IPS-20b (cell line): ENCODE results near the gene ADAT3.

Experiments used
- H3K27ac ChIP-seq: one replicate; pipeline ENCODE4 v1.5.1; 2013; ENCODE audit warnings: low read length
- H3K27me3 ChIP-seq: 2 replicates; pipeline ENCODE4 v1.6.1; 2013; ENCODE audit warnings: mild to moderate bottlenecking, low read length, inconsistent platforms; ENCODE audit not compliant: insufficient read depth
- H3K36me3 ChIP-seq: 2 replicates; pipeline ENCODE4 v1.6.1; 2013; ENCODE audit warnings: low read depth, mild to moderate bottlenecking, inconsistent platforms, low read length, moderate library complexity; ENCODE audit not compliant: insufficient read depth
- H3K4me1 ChIP-seq: 2 replicates; pipeline ENCODE4 v1.6.1; 2013; ENCODE audit warnings: mild to moderate bottlenecking, control low read depth, inconsistent platforms, low read length, moderate library complexity; ENCODE audit not compliant: insufficient read depth
- H3K4me3 ChIP-seq: 2 replicates; pipeline ENCODE4 v1.5.1; 2013; ENCODE audit warnings: mild to moderate bottlenecking, low read length, inconsistent platforms
- H3K9ac ChIP-seq: 2 replicates; pipeline ENCODE4 v1.6.1; 2013; ENCODE audit warnings: low read depth, mild to moderate bottlenecking, inconsistent platforms, low read length, moderate library complexity
- H3K9me3 ChIP-seq: 2 replicates; pipeline ENCODE4 v1.6.1; 2013; ENCODE audit warnings: mild to moderate bottlenecking, low read depth, low read length, inconsistent platforms; ENCODE audit not compliant: insufficient read depth

Gene ADAT3

GRCh38 chr19:1888385-1888784, 16.8 kb upstream of the ADAT3 start:
- no peak overlapping the region for H3K9ac ChIP-seq
- peaks cover 6% of the 10 kb centered on the region; the same call in 1 of the 2 replicates for H3K4me1 ChIP-seq
- H3K27me3 ChIP-seq, result no peaks in the 10 kb centered on the region
- H3K4me3 ChIP-seq, result no peak overlapping the region
- H3K36me3 ChIP-seq, result no peaks in the 10 kb centered on the region
- H3K27ac ChIP-seq, result no peak overlapping the region
- no peaks in the 10 kb centered on the region for H3K9me3 ChIP-seq

DNA sequence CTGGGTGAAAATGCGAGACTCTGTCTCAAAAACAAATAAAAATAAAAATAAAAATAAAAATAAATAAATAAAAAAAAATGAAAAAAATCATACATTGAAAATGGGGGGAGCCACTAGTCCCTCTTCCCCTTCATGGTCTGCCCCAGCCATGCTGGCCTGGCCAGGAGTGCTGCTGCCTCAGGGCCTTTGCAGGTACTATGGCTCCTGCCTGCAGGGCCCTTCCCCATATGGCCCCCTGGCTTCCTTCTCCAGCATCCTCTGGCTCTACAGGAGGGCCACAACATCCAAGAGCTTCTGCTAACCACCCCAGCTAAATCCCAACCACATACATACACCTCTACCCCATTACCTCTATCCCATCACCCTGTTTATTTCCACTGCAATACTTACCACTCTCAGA, 15.3 kb upstream of the ADAT3 start:
- no peak overlapping the region for H3K9ac ChIP-seq

DNA sequence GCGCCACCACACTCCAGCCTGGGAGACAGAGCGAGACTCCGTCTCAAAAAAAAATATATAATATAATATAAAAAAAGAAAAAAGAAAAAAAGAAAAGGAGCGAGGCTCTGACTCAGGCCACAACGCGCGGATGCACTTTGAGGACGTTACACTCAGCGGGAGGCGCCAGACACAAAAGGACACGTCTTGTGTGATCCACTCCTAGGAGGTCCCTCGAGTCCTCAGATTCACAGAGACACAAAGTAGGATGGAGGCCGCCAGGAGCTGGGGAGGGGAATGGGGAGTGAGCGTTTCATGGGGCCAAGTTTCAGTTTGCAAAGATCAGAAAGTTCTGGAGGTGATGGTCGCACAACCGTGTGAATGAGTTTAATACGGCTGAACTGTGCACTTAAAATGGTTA, 11.4 kb upstream of the ADAT3 start:
- Histone ChIP-seq H3K4me1 (no peaks in the 10 kb centered on the region), H3K27me3 (no peaks in the 10 kb centered on the region), H3K9me3 (no peaks in the 10 kb centered on the region), H3K27ac (no peak overlapping the region), H3K4me3 (no peak overlapping the region), H3K36me3 (no peaks in the 10 kb centered on the region), H3K9ac (no peak overlapping the region)

More for the DNA sequence above, 15.3 kb upstream of the ADAT3 start:
- H3K36me3 ChIP-seq, result no peaks in the 10 kb centered on the region
- H3K4me3 ChIP-seq, result no peak overlapping the region
- H3K4me1 ChIP-seq, result no peaks in the 10 kb centered on the region
- no peaks in the 10 kb centered on the region for H3K9me3 ChIP-seq
- no peak overlapping the region for H3K27ac ChIP-seq
- no peaks in the 10 kb centered on the region for H3K27me3 ChIP-seq

- Histone ChIP-seq H3K9me3 (no peaks in the 10 kb centered on the region), H3K27ac (no peak overlapping the region), H3K9ac (no peak overlapping the region), H3K4me1 (no peaks in the 10 kb centered on the region), H3K36me3 (no peaks in the 10 kb centered on the region), H3K4me3 (no peak overlapping the region), H3K27me3 (no peaks in the 10 kb centered on the region)
Observed at GRCh38 chr19:1896508-1896907, 8.7 kb upstream of the ADAT3 start.

GRCh38 chr19:1901940-1902404, 3.2 kb upstream of the ADAT3 start:
- H3K27me3 ChIP-seq, result no peaks in the 10 kb centered on the region
- no peak overlapping the region for H3K27ac ChIP-seq

DNA sequence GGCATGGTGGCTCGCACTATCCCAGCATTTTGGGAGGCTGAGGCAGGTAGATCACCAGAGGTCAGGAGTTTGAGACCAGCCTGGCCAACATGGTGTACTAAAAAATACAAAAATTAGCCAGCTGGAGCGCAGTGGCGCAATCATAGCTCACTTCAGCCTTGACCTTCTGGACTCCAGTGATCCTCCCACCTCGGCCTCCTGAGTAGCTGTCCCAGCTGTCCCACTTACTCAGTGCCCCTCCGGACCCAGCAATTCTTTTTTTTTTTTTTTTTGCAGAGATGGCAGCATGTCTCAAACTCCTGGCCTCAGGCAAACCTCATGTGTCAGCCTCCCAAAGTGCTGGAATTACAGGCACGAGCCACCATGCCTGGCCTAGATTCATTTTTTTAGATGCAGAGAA, 2.3 kb upstream of the ADAT3 start:
- Histone ChIP-seq H3K27me3 (no peaks in the 10 kb centered on the region), H3K4me1 (no peaks in the 10 kb centered on the region; the same call in 1 of the 2 replicates), H3K9ac (no peak overlapping the region), H3K4me3 (no peak overlapping the region), H3K27ac (no peak overlapping the region), H3K36me3 (no peaks in the 10 kb centered on the region), H3K9me3 (no peaks in the 10 kb centered on the region)

More at GRCh38 chr19:1901940-1902404, 3.2 kb upstream of the ADAT3 start:
- Histone ChIP-seq H3K4me1 (no peaks in the 10 kb centered on the region; the same call in 1 of the 2 replicates), H3K36me3 (no peaks in the 10 kb centered on the region), H3K9me3 (no peaks in the 10 kb centered on the region), H3K4me3 (no peak overlapping the region), H3K9ac (no peak overlapping the region)

GRCh38 chr19:1904860-1905109, 414 bp upstream of the ADAT3 start:
- peak overlapping the region; percentile 52 for H3K4me3 ChIP-seq
- no peaks in the 10 kb centered on the region; the same call in 1 of the 2 replicates for H3K4me1 ChIP-seq
- H3K9me3 ChIP-seq, result no peaks in the 10 kb centered on the region
- H3K9ac ChIP-seq, result peak overlapping the region; percentile 73; the same call in 1 of the 2 replicates
- H3K27ac ChIP-seq, result peak overlapping the region; percentile 3
- H3K36me3 ChIP-seq, result no peaks in the 10 kb centered on the region
- H3K27me3 ChIP-seq, result no peaks in the 10 kb centered on the region

GRCh38 chr19:1905863-1906375, 720 bp downstream of the ADAT3 start:
- Histone ChIP-seq H3K36me3 (no peaks in the 10 kb centered on the region), H3K27me3 (no peaks in the 10 kb centered on the region), H3K4me3 (peak overlapping the region; percentile 73), H3K27ac (peak overlapping the region; percentile 50), H3K4me1 (no peaks in the 10 kb centered on the region; the same call in 1 of the 2 replicates), H3K9ac (peak overlapping the region; percentile 73; the same call in 1 of the 2 replicates), H3K9me3 (no peaks in the 10 kb centered on the region)

DNA sequence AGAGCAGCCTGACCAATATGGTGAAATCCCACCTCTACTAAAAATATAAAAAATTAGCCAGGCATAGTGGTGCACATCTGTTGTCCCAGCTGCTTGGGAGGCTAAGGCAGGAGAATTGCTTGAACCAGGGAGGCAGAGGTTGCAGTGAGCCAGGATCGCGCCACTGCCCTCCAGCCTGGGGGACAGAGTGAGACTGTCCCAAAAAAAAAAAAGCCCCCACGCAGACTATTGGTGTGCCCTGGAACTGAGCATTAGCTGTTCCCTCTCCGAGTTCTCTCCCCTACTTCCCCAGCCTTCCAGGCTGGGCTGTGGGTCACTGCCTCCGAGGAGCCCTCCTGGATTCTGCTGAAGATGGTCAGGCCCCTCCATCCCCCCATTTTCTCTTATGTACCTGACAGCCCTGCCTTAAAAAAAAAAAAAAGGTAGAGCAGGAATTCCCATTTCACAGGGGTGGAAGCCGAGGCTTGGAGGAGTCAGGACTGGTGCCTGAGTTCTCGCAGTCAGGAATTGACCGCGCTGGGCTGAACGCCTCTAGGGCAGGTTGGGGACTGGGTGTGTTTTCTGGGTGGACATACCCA, 1.9 kb downstream of the ADAT3 start:
- H3K27me3 ChIP-seq, result no peaks in the 10 kb centered on the region
- no peaks in the 10 kb centered on the region; the same call in 1 of the 2 replicates for H3K4me1 ChIP-seq
- H3K4me3 ChIP-seq, result no peak overlapping the region
- H3K36me3 ChIP-seq, result no peaks in the 10 kb centered on the region; the same call in 1 of the 2 replicates
- no peaks in the 10 kb centered on the region for H3K9me3 ChIP-seq
- H3K9ac ChIP-seq, result no peak overlapping the region
- no peak overlapping the region for H3K27ac ChIP-seq

DNA sequence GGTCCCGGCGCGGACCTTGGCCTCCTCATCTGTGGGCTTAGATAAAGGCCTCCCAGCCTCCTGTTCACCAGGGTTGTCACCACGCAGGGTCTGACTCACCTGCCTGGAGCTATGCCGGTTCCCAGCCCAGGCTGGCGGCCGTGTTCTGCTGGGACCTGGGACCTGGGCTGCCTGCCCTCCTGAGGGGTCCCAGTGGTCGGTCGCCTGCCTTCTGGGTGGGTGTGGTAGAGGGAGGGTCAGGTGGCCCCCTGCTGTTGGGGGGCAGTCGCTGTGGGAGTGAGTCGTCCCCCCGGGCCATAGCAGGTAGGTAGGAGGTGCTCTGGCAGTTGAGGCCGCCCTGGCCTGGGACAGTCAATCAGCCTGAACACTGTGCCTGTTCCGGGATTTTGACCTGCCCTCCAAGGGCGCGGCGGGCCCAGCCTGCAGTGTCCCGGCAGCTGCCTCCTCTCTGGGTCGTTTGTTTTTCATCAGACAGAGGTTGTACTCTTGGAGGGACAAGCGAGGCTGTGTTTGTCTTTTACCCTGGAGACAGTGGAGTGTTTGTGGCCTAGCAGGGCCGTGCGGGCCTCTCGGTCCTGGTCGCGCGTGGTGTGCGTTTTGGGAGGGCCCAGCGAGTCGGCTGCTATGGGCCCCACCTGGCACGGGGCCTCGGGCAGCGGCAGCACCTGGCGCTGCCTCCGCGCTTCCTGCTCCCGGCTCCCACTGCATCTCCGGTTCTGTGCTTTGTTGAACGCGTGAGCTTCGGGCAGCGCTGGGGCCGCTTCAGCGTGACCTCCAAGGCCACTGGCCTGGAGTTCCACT, 2.6 kb downstream of the ADAT3 start:
- H3K9me3 ChIP-seq, result no peaks in the 10 kb centered on the region
- no peaks in the 10 kb centered on the region for H3K27me3 ChIP-seq
- H3K36me3 ChIP-seq, result no peaks in the 10 kb centered on the region; the same call in 1 of the 2 replicates
- no peak overlapping the region for H3K27ac ChIP-seq
- no peak overlapping the region for H3K4me3 ChIP-seq
- H3K4me1 ChIP-seq, result no peaks in the 10 kb centered on the region; the same call in 1 of the 2 replicates
- no peak overlapping the region for H3K9ac ChIP-seq

GRCh38 chr19:1908364-1908678, 3.1 kb downstream of the ADAT3 start:
- H3K27ac ChIP-seq, result no peak overlapping the region
- no peaks in the 10 kb centered on the region; the same call in 1 of the 2 replicates for H3K4me1 ChIP-seq
- no peak overlapping the region for H3K4me3 ChIP-seq
- H3K9ac ChIP-seq, result no peak overlapping the region
- no peaks in the 10 kb centered on the region for H3K27me3 ChIP-seq
- H3K9me3 ChIP-seq, result no peaks in the 10 kb centered on the region
- peaks cover 3% of the 10 kb centered on the region for H3K36me3 ChIP-seq

- Histone ChIP-seq H3K9ac (no peak overlapping the region; the same call in 1 of the 2 replicates), H3K27me3 (no peaks in the 10 kb centered on the region), H3K4me1 (no peaks in the 10 kb centered on the region; the same call in 1 of the 2 replicates), H3K4me3 (no peak overlapping the region), H3K27ac (no peak overlapping the region), H3K36me3 (peaks cover 5% of the 10 kb centered on the region), H3K9me3 (no peaks in the 10 kb centered on the region)
Observed at GRCh38 chr19:1909761-1910080, 4.5 kb downstream of the ADAT3 start.
